Stimulated activated CD8-positive, alpha-beta memory T cell treated with anti-CD3 and anti-CD28 coated beads, Interleukin-2, amount 100 ng/mL, for 48 hours (primary cell): ENCODE measurements around the gene PRDM16.

ENCODE experiments used
- DNase-seq, 2 donors: peaks; one replicate each; pipeline ENCODE4 v3.0.0-alpha.2; 2020; ENCODE audit warnings: low read depth in 2 of 2

PRDM16 gene

GRCh38 chr1:3429320-3429719, 360.3 kb downstream of the PRDM16 start:
- no peak for DNase-seq

DNA sequence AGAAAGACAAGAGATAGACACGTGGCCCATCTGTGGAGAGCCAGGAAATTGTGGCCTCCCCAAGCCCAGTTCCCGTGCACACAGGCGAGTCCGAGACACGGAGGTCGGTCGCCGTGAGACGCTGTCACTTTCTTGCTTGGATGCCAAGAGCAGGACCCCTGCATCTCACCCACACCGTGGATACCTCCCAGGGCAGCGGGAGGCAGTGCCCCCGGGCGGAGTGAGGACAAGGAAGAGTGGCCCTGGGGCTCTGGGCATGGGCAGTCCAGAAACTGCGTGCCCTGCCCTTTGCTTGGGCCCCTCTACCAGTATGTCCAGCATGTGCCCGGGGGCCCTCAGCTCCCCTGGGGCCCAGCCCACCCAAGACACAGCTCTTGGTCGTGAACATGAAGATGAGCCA, 360.8 kb downstream of the PRDM16 start:
- DNase-seq: no peak

- no peak for DNase-seq
Observed at GRCh38 chr1:3430406-3430805, 361.4 kb downstream of the PRDM16 start.

GRCh38 chr1:3430820-3431219, 361.8 kb downstream of the PRDM16 start:
- DNase-seq: no peak

GRCh38 chr1:3431266-3431665, 362.3 kb downstream of the PRDM16 start:
- no peak for DNase-seq

GRCh38 chr1:3431686-3432085, 362.7 kb downstream of the PRDM16 start:
- DNase-seq: no peak

DNA sequence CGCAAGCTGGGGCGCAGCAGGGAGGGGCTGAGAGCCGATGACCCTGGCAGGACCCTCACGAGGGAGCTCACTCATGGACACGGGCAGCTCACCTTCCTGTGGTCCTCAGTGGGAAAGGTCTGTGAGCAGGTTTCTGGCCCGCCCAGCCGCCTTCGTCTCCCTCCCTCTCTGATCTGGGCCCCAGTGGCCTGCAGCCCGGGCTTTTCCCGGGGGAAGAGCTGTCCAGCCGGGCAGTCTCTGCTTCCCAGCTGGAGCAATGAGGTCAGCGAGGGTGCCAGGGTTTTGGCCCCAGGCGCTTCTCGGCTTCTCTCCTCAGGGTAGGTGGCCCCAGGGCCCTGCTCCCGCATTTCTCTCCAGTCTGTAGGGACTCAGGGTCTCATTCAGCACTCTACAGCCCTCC, 363.3 kb downstream of the PRDM16 start:
- no peak for DNase-seq

DNA sequence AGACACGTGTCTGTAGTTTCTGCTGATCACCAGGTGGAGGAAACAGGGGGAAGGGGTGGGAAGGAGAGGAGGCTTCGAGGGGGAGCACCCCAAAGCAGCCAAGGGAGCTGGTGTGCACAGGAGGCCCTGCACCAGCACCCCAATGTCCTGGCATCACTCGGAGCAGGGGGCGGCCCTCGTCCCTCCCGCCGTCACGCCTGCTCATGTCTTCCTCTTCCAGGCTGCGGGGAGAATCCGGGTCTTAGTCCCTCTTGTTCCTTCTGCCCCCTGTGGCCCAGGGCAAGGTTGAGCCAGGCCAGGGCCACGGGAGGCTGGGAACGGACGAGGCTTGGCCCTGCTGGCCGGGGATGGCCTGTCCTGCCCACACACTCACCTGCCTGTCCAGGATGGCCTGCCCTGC, 364.1 kb downstream of the PRDM16 start:
- no peak for DNase-seq

GRCh38 chr1:3433596-3434320, 364.8 kb downstream of the PRDM16 start:
- DNase-seq: no peak

GRCh38 chr1:3434406-3435110, 365.6 kb downstream of the PRDM16 start:
- no peak for DNase-seq

GRCh38 chr1:3435666-3436065, 366.7 kb downstream of the PRDM16 start:
- no peak for DNase-seq

- no peak for DNase-seq
Observed at GRCh38 chr1:3436451-3436850, 367.4 kb downstream of the PRDM16 start.

DNA sequence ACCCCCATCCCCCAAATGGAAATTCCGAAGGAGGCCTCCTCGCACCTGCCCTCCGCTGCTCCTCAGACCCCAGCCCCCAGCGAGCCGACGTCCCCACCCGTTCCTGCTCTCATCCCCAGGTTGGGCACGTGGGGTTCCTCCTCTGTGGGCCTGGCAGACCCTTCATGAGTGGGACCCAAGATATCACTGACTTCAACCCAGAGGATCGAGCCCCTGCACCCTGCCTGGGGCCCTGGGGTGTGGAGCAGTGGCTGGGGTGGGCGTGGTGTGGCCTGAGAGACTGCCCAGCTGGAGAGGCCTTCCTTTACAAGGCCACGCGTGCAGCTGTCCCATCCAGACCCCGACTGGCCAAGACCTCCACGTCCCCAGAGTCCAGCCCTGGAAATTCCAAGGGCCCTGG, 367.9 kb downstream of the PRDM16 start:
- DNase-seq: no peak

- DNase-seq: no peak
Observed at GRCh38 chr1:3438661-3439180, 369.7 kb downstream of the PRDM16 start.

DNA sequence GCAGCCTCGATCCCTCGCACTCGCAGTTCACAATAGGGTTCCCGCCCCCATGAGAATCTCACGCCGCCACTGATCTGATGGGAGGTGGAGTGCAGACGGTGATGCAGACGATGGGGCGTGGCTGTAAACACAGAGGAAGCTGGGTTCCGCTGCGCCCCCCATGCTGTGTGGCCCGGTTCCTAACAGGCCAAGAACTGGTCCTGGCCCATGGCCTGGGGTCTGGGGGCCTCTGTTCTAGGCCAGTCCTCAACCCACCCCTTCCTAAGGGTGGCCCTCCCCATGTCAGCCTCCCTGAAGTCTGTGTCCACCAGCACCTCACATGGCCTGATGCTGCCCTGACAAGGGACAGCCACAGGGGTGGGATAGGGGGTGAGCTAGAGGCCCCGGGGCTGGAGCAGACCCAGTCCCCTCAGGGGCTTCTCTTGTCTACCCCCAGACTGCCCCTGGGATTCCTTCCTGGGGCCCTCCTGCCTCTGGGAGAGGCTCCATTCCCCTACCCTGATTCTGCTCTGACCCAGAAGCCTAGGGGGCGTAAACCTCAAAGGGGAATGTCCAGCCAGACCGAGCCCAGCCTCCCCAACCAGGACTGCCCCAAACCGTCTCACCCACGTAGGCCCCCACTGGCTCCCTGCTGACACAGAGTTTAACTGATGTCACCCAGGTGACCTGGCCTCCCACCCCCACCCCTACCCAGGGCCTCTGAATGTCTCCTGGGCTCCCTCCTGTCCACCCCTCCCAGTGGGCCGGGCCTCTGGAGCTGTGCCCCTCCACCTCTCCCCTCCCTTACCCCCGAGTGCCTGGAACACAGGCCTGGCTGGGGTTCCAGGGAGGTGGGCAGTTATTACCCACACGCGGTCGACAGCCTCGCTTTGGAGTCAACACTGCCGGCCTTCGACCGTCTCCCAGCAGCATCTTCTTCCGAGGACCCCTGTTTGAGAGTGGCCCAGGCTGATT, 370.6 kb downstream of the PRDM16 start:
- no peak for DNase-seq

GRCh38 chr1:3440300-3440681, 371.3 kb downstream of the PRDM16 start:
- no peak for DNase-seq

DNA sequence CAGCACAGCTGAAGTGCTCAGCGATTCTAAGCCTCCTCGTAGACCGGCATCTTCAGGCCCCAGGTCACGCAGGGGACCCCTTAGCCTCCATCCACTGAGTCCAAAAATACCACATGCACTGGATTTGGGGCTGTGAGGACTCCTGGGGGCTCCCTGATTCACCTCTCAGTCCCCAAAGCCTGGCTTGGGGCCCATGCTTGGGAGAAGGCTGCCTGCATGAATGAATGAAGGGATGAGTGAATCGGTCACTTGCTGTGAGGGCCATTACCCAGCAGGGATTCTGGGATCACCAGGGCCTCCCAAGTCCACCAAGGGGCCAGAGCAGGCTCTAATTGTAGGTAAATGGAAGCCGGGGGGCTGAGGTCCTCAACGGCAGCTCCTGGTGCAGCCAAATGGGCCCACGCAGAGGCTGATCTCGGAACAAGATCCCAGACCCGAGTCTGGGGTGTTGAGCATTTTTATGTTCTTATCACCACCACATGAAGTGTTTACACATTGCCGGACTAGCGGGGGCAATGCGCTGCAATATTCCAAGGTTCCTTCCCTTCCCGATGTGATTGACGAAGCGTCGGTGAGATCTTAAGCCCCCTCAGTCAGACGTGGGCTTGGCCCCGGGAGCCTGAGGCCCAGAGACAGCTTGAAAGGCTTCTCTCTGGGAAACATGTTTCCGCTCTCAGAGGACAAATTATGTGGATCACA, 371.9 kb downstream of the PRDM16 start:
- DNase-seq: no peak

GRCh38 chr1:3441410-3441847, 372.4 kb downstream of the PRDM16 start:
- DNase-seq: no peak

GRCh38 chr1:3441880-3442279, 372.9 kb downstream of the PRDM16 start:
- DNase-seq: no peak

- no peak for DNase-seq
Observed at GRCh38 chr1:3442331-3442730, 373.3 kb downstream of the PRDM16 start.

DNA sequence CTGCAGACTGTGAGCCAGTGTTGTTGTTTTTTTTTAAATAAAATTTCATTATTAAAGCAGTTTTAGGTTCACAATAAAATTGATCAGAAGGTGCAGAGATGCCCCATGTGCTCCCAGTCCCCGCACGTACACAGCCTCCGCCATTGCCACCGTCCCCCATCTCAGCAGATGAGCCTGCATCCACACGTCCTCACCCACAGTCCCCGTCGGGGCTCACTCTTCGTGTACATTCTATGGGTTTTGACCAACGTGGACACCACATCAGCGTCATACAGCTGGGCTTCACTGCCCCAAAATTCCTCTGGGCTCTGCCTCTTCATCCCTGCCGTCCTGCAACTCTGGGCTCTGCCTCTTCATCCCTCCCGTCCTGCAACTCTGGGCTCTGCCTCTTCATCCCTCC, 373.9 kb downstream of the PRDM16 start:
- no peak for DNase-seq

DNA sequence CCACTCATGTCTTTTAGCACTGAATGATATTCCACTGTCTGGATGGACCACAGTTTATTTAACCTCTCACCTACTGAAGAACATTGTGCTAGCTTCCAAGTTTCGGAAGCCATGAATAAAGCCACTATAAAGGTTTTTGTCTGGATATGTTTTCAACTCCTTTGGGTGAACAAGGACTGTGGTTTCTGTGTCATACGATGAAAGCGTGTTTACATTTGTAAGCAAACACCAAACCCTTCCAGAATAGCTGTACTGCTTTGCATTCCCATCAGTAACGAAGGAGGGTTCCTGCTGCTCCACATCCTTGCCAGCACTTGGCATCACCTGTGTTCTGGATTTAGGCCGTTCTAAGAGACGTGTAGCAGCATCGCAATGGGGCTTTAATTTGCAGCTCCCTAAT, 374.8 kb downstream of the PRDM16 start:
- DNase-seq: no peak
